LNCaP clone FGC (cell line): ENCODE measurements around the gene SIM1.

Experiments used
- DNase-seq: peaks from one replicate; pipeline ENCODE4 v3.0.0-alpha.2; 2011; ENCODE audit warnings: low read depth
- H3K4me3 ChIP-seq: 2 replicates; pipeline ENCODE4 v1.5.1; 2011; ENCODE audit warnings: mild to moderate bottlenecking, low read depth, low read length, control low read depth
- CTCF ChIP-seq: IDR thresholded peaks from 2 replicates; pipeline ENCODE4 v1.5.1; 2012; ENCODE audit warnings: mild to moderate bottlenecking; ENCODE audit not compliant: control insufficient read depth, insufficient read depth; ENCODE audit errors: extremely low read depth

The SIM1 gene

GRCh38 chr6:100464903-100465700 lies at the start of gene SIM1:
SIM1 (minus strand) TSS chr6:100464921; CDS start chr6:100463468, 1,453 bp downstream.
- H3K4me3 ChIP-seq: no peak within 1 kb of the TSS
- no peak for TF ChIP-seq CTCF
- no peak for DNase-seq

GRCh38 chr6:100512203-100512862 lies 47.6 kb upstream of the SIM1 start:
- H3K4me3 ChIP-seq: no peak overlapping the region
- no peak for DNase-seq
- no peak for TF ChIP-seq CTCF

- TF ChIP-seq CTCF: no peak
- no peak for DNase-seq
- H3K4me3 ChIP-seq: no peak overlapping the region
Observed at GRCh38 chr6:100509101-100509500, 44.4 kb upstream of the SIM1 start.

GRCh38 chr6:100506651-100507050 lies 41.9 kb upstream of the SIM1 start:
- no peak for TF ChIP-seq CTCF
- no peak overlapping the region for H3K4me3 ChIP-seq
- DNase-seq: no peak

GRCh38 chr6:100504786-100505737 lies 40.3 kb upstream of the SIM1 start:
- H3K4me3 ChIP-seq: no peak overlapping the region
- no peak for DNase-seq
- no peak for TF ChIP-seq CTCF

- no peak for DNase-seq
- TF ChIP-seq CTCF: no peak
- no peak overlapping the region for H3K4me3 ChIP-seq
Observed at GRCh38 chr6:100503043-100503705, 38.5 kb upstream of the SIM1 start.
